ENCODE data around the gene TKT. TPM values are rescaled to one million over a fixed set of nuclear protein-coding genes. Genes with fewer than 3 reads are reported as not detected.

Gene TKT
- total and polyA plus RNA-seq, 9 donors = 62.6 to 279 (median 208) TPM

DNA sequence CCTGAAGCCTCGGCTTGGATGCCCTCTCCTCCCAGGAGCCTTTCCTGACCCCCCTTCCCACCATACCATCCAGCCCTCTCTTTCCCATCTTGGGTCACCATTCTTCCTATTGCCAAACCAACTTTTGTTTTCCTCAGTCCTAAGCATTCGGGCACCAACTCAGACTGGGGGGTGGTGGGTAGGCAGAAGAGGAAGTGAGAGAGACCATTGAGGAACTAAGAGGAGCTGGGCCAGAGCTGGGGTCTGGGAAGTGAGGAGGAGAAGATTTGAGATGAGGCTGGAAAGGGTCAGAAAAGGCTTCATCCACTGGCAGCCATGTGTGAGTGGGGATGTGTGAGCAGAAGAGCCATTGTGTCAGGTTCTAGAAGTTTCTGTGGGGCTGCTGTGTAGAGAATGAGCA is 37.7 kb downstream of the TKT start:
- H3K4me3 ChIP-seq = no peak overlapping the region
- no peaks in the 10 kb centered on the region for H3K9me3 ChIP-seq
- WGBS, 3 donors = 78 to 79% (median 79%) methylated on average over 2 of the region's 2 CpGs
- no peaks in the 10 kb centered on the region for H3K27me3 ChIP-seq
- no peak overlapping the region for H3K27ac ChIP-seq
- H3K4me1 ChIP-seq (ENCODE audit: insufficient read depth) = no peaks in the 10 kb centered on the region
- intact Hi-C loops (cut with DNase I) = no loop called here
- no peak for DNase-seq
- TF ChIP-seq EP300 (IDR thresholded peaks at IDR 0.05) (no peak), POLR2A (IDR thresholded peaks at IDR 0.05) (no peak), CTCF (IDR thresholded peaks at IDR 0.05) (no peak)
- no peaks in the 10 kb centered on the region for H3K36me3 ChIP-seq

DNA sequence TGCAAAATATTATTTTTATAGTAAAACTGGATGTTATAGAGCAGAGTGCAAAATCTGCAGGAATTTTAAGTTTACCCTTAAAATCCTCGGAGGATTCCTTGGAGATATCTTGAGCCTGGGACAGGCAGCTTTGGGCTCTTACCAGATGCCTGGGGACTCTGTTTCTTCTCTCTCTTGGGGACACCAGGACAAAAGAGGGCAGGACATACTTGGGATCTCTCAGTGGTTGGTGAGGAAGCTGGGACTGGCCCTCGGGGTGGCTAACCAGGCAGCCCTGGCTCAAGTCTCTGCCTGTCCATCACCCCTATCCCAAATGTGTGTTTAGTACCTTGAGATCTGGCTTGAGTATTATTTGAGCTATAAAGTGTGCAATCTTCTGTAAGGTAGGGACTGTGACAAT is 38.6 kb downstream of the TKT start:
- intact Hi-C loops (cut with DNase I) = no loop called here
- 72 to 89% (median 79%) methylated on average over 2 of the region's 2 CpGs for WGBS, 3 donors
- H3K27me3 ChIP-seq = no peaks in the 10 kb centered on the region
- no peaks in the 10 kb centered on the region for H3K4me1 ChIP-seq (ENCODE audit: insufficient read depth)
- no peak for TF ChIP-seq CTCF (IDR thresholded peaks at IDR 0.05)
- no peak for TF ChIP-seq POLR2A (IDR thresholded peaks at IDR 0.05)
- no peak for TF ChIP-seq EP300 (IDR thresholded peaks at IDR 0.05)
- no peak for DNase-seq
- H3K27ac ChIP-seq = no peak overlapping the region
- H3K9me3 ChIP-seq = no peaks in the 10 kb centered on the region
- H3K36me3 ChIP-seq = no peaks in the 10 kb centered on the region
- H3K4me3 ChIP-seq = no peak overlapping the region

GRCh38 chr3:53216723-53217122 is 39.1 kb downstream of the TKT start:
- Histone ChIP-seq H3K9me3 (no peaks in the 10 kb centered on the region), H3K27ac (no peak overlapping the region), H3K4me1 (ENCODE audit: insufficient read depth) (no peaks in the 10 kb centered on the region), H3K4me3 (no peak overlapping the region), H3K36me3 (no peaks in the 10 kb centered on the region), H3K27me3 (no peaks in the 10 kb centered on the region)
- no peak for TF ChIP-seq CTCF (IDR thresholded peaks at IDR 0.05)
- TF ChIP-seq POLR2A (IDR thresholded peaks at IDR 0.05) = no peak
- TF ChIP-seq EP300 (IDR thresholded peaks at IDR 0.05) = no peak
- intact Hi-C loops (cut with DNase I) = no loop called here
- 23 to 28% (median 23%) methylated on average over 3 of the region's 3 CpGs for WGBS, 3 donors
- no peak for DNase-seq

DNA sequence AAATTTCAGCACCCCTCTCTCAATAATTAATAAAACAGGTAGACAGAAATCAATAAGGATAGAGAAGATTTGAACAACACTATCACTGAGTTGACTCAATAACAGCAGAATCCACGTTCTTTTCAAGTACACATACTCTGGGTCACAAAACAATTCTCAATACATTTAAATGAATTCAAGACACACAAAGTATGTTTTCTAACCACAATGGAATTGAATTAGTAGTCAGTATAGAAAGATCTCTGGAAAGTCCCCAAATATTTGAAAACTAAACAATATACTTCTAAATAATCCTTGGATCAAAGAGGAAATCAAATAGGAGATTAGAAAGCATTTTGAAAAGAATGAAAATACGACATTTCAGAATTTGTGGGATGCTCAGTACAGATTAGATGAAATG is 40.0 kb downstream of the TKT start:
- no peak overlapping the region for H3K27ac ChIP-seq
- intact Hi-C loops (cut with DNase I) = no loop called here

More for the DNA sequence above, 40.0 kb downstream of the TKT start:
- 34 to 56% (median 35%) methylated on average over 2 of the region's 2 CpGs for WGBS, 3 donors
- no peak for DNase-seq
- no peak for TF ChIP-seq EP300 (IDR thresholded peaks at IDR 0.05)
- no peak for TF ChIP-seq CTCF (IDR thresholded peaks at IDR 0.05)
- Histone ChIP-seq H3K9me3 (no peaks in the 10 kb centered on the region), H3K4me1 (ENCODE audit: insufficient read depth) (no peaks in the 10 kb centered on the region), H3K36me3 (no peaks in the 10 kb centered on the region), H3K4me3 (no peak overlapping the region), H3K27me3 (no peaks in the 10 kb centered on the region)

All from ovary (tissue), 9 donors.